GM23338 (cell line): ENCODE measurements around the gene ENOX1. TPM values are rescaled to one million over a fixed set of nuclear protein-coding genes. Genes with fewer than 3 reads are reported as not detected.

Experiments used
- ATAC-seq: fragments of 200-7000 bp; cut with Tn5 transposase; 3 replicates; pipeline ENCODE4 v1.9.1; 2020
- DNase-seq: peaks from one replicate; pipeline ENCODE4 v3.0.0-alpha.2; 2015; ENCODE audit warnings: low spot score
- H2AFZ ChIP-seq: fragments of 200-600 bp; sonication (generic); 2 replicates; pipeline ENCODE4 v1.8.0; 2016; ENCODE audit warnings: antibody characterized with exemption, mild to moderate bottlenecking, moderate library complexity
- H3F3A ChIP-seq: fragments of 200-600 bp; sonication (generic); replicated peaks from 2 replicates; pipeline ENCODE4 v1.8.0; 2017; ENCODE audit warnings: antibody characterized with exemption, mixed run types, low read depth
- H3K27ac ChIP-seq: fragments of 200-600 bp; sonication (generic); 2 replicates; pipeline ENCODE4 v1.6.1; 2016; ENCODE audit warnings: low read depth
- H3K27me3 ChIP-seq: fragments of 200-600 bp; sonication (generic); 2 replicates; pipeline ENCODE4 v1.8.0; 2016; ENCODE audit warnings: mild to moderate bottlenecking, mixed run types, moderate library complexity; ENCODE audit not compliant: insufficient read depth
- H3K36me3 ChIP-seq: fragments of 200-600 bp; sonication (generic); 2 replicates; pipeline ENCODE4 v1.8.0; 2016; ENCODE audit warnings: mild to moderate bottlenecking; ENCODE audit not compliant: insufficient read depth
- H3K4me1 ChIP-seq: fragments of 200-600 bp; sonication (generic); 2 replicates; pipeline ENCODE4 v1.8.0; 2016; ENCODE audit warnings: mild to moderate bottlenecking, moderate library complexity; ENCODE audit not compliant: insufficient read depth
- H3K4me2 ChIP-seq: fragments of 200-600 bp; sonication (generic); 2 replicates; pipeline ENCODE4 v1.7.1; 2017; ENCODE audit warnings: mixed run types
- H3K4me3 ChIP-seq: fragments of 200-600 bp; sonication (generic); 2 replicates; pipeline ENCODE4 v1.6.1; 2016; ENCODE audit warnings: mixed run types
- H3K79me2 ChIP-seq: fragments of 200-600 bp; sonication (generic); replicated peaks from 2 replicates; pipeline ENCODE4 v1.8.0; 2017; ENCODE audit warnings: mild to moderate bottlenecking; ENCODE audit not compliant: insufficient read depth
- H3K9me2 ChIP-seq: fragments of 200-600 bp; sonication (generic); 2 replicates; pipeline ENCODE4 v1.8.0; 2017; ENCODE audit not compliant: insufficient read depth
- H4K20me1 ChIP-seq: fragments of 200-600 bp; sonication (generic); replicated peaks from 2 replicates; pipeline ENCODE4 v1.8.0; 2017; ENCODE audit warnings: mild to moderate bottlenecking; ENCODE audit not compliant: insufficient read depth
- H3K27ac Mint-ChIP-seq: 2 replicates; pipeline ENCODE4 v1.8.0; 2020; ENCODE audit warnings: inconsistent platforms, mild to moderate bottlenecking, moderate library complexity, mixed read lengths
- H3K27me3 Mint-ChIP-seq: 3 replicates; pipeline ENCODE4 v1.8.0; 2022; ENCODE audit warnings: low read depth, mild to moderate bottlenecking, moderate library complexity, mixed read lengths, inconsistent platforms; ENCODE audit not compliant: insufficient read depth, poor library complexity
- H3K36me3 Mint-ChIP-seq: 3 replicates; pipeline ENCODE4 v1.8.0; 2021; ENCODE audit warnings: low read depth, mild to moderate bottlenecking, inconsistent platforms, moderate library complexity, mixed read lengths
- H3K4me1 Mint-ChIP-seq: 3 replicates; pipeline ENCODE4 v1.8.0; 2020; ENCODE audit warnings: mild to moderate bottlenecking, inconsistent platforms, mixed read lengths
- H3K4me3 Mint-ChIP-seq: 3 replicates; pipeline ENCODE4 v1.8.0; 2021; ENCODE audit warnings: moderate library complexity, mild to moderate bottlenecking, inconsistent platforms, mixed read lengths
- H3K9me3 Mint-ChIP-seq: 3 replicates; pipeline ENCODE4 v1.8.0; 2020; ENCODE audit warnings: moderate library complexity, mild to moderate bottlenecking, inconsistent platforms, mixed read lengths
- CREB1 ChIP-seq: fragments of 250-450 bp; sonication (Bioruptor Pico); IDR thresholded peaks from 2 replicates; pipeline ENCODE4 v1.5.0; 2020; ENCODE audit warnings: low read depth, mild to moderate bottlenecking, moderate library complexity
- CTCF ChIP-seq, 2 experiments: fragments of 200-600 bp in 1 of 2; sonication (generic) in 1 of 2; conservative IDR thresholded peaks; 2 replicates each; pipeline versions ENCODE4 v1.5.1 to v1.6.1; 2016 to 2017; ENCODE audit warnings: antibody characterized with exemption in 2 of 2, low read depth in 2 of 2, mild to moderate bottlenecking in 2 of 2, moderate library complexity in 1 of 2
- EZH2 ChIP-seq: fragments of 200-600 bp; sonication (generic); IDR thresholded peaks from one replicate; pipeline ENCODE4 v1.8.0; 2017; ENCODE audit warnings: antibody characterized with exemption, mild to moderate bottlenecking, low read depth; ENCODE audit not compliant: unreplicated experiment
- EZH2phosphoT487 ChIP-seq: fragments of 200-600 bp; sonication (generic); IDR thresholded peaks from one replicate; pipeline ENCODE4 v1.8.1; 2018; ENCODE audit warnings: antibody characterized with exemption; ENCODE audit not compliant: unreplicated experiment
- JUNB ChIP-seq: IDR thresholded peaks from one replicate; pipeline ENCODE4 v1.6.1; 2016; ENCODE audit warnings: antibody characterized with exemption; ENCODE audit not compliant: unreplicated experiment
- POLR2AphosphoS5 ChIP-seq: IDR thresholded peaks from 2 replicates; pipeline ENCODE4 v1.6.1; 2016; ENCODE audit warnings: antibody characterized with exemption, low read depth
- STAT1 ChIP-seq: IDR thresholded peaks from one replicate; pipeline ENCODE4 v1.6.1; 2016; ENCODE audit warnings: antibody characterized with exemption; ENCODE audit not compliant: unreplicated experiment
- ZNF114 ChIP-seq: fragments of 250-450 bp; sonication (Bioruptor Pico); IDR thresholded peaks from 2 replicates; pipeline ENCODE4 v1.5.0; 2020; ENCODE audit warnings: mild to moderate bottlenecking, moderate library complexity
- ZNF331 ChIP-seq: fragments of 250-450 bp; sonication (Bioruptor Pico); IDR thresholded peaks from 2 replicates; pipeline ENCODE4 v1.5.0; 2020; ENCODE audit warnings: low read depth, mild to moderate bottlenecking, moderate library complexity
- ZNF462 ChIP-seq: fragments of 250-450 bp; sonication (Bioruptor Pico); IDR thresholded peaks from 2 replicates; pipeline ENCODE4 v1.5.0; 2020; ENCODE audit warnings: mild to moderate bottlenecking, moderate library complexity
- polyA plus RNA-seq: library from polyadenylated mRNA; unstranded; fragments of >200 nt; fragmentation: Nextera tagmentation; extraction: Ambion mirVana; gene quantifications from 2 replicates; pipeline ENCODE4 v1.2.1, GENCODE V29; 2016
- total RNA-seq: library from RNA; depleted of rRNA; stranded (reverse); fragments of >200 nt; shearing (Covaris generic); gene quantifications from 2 replicates; pipeline ENCODE4 v1.2.3, GENCODE V29; 2014
- TF ChIP-seq, protein P1 (sequence below): IDR thresholded peaks from one replicate; pipeline ENCODE4 v1.6.1; 2018; ENCODE audit warnings: antibody characterized with exemption; ENCODE audit not compliant: unreplicated experiment
- TF ChIP-seq, protein P2 (sequence below): IDR thresholded peaks from 2 replicates; pipeline ENCODE4 v1.6.1; 2016; ENCODE audit warnings: antibody characterized with exemption

ENOX1 gene
- total and polyA plus RNA-seq, 2 experiments from 2014 or later, result 0.66 to 0.81 TPM

DNA sequence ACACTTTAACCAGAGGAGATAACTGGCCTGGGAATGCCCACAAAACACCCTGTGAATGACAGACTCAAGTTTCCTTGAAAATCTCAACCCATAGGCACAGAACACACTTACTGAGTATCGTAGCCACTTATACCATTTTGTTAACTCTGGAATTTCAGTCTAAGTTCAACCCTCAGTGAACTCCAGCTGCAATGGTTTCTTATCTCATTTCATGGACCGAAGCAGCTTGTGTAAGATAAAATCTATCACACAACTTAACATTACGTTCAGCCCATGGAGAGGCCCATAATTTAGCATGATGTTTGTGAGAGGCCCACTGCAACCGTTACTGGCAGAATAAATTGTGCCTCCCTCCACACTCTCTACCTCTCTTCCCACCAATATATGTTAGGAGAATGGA is 440.3 kb downstream of the ENOX1 start (continued):
- TF ChIP-seq, protein P1, sequence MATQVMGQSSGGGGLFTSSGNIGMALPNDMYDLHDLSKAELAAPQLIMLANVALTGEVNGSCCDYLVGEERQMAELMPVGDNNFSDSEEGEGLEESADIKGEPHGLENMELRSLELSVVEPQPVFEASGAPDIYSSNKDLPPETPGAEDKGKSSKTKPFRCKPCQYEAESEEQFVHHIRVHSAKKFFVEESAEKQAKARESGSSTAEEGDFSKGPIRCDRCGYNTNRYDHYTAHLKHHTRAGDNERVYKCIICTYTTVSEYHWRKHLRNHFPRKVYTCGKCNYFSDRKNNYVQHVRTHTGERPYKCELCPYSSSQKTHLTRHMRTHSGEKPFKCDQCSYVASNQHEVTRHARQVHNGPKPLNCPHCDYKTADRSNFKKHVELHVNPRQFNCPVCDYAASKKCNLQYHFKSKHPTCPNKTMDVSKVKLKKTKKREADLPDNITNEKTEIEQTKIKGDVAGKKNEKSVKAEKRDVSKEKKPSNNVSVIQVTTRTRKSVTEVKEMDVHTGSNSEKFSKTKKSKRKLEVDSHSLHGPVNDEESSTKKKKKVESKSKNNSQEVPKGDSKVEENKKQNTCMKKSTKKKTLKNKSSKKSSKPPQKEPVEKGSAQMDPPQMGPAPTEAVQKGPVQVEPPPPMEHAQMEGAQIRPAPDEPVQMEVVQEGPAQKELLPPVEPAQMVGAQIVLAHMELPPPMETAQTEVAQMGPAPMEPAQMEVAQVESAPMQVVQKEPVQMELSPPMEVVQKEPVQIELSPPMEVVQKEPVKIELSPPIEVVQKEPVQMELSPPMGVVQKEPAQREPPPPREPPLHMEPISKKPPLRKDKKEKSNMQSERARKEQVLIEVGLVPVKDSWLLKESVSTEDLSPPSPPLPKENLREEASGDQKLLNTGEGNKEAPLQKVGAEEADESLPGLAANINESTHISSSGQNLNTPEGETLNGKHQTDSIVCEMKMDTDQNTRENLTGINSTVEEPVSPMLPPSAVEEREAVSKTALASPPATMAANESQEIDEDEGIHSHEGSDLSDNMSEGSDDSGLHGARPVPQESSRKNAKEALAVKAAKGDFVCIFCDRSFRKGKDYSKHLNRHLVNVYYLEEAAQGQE, result no peak
- no peak for TF ChIP-seq EZH2phosphoT487

DNA sequence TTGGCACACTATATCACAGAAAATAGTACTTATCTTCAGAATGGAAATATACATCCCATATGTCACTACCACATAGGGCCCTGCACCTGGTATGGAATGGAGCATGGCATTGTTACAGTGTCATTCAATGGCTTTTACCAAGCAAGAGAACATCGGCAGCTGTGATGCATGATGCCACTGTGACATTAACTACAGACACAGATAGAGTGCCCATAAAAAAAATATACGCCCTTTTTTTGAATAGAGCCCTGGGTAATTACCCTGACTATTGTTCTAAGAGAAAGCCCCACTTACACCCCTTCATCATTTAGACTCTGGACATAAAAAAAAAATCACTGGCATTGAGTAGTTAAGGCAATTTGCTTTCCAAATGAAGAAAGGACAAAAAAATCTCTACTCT is 443.1 kb downstream of the ENOX1 start:
- ATAC-seq, result no peak
- Mint-ChIP-seq H3K36me3 (no peaks in the 10 kb centered on the region), H3K27me3 (peaks cover 4% of the 10 kb centered on the region), H3K27ac (no peak overlapping the region), H3K4me3 (no peak overlapping the region), H3K4me1 (peaks cover 13% of the 10 kb centered on the region), H3K9me3 (no peaks in the 10 kb centered on the region)
- Histone ChIP-seq H3K4me2 (no peak overlapping the region), H3K36me3 (no peaks in the 10 kb centered on the region), H3K4me1 (no peaks in the 10 kb centered on the region), H3F3A (no peaks in the 10 kb centered on the region), H3K79me2 (no peaks in the 10 kb centered on the region), H3K27me3 (no peaks in the 10 kb centered on the region), H3K9me2 (peaks cover 10% of the 10 kb centered on the region), H3K4me3 (no peak overlapping the region), H4K20me1 (no peaks in the 10 kb centered on the region), H3K27ac (no peak overlapping the region), H2AFZ (no peak overlapping the region)
- no peak for DNase-seq
- TF ChIP-seq ZNF114 (CRISPR knock-in tag) (no peak), CTCF (conservative IDR thresholded peaks at IDR 0.05; ENCODE audit: low read depth in 2 of 2) (no peak), JUNB (no peak), ZNF462 (CRISPR knock-in tag) (no peak), STAT1 (no peak), EZH2 (no peak), POLR2AphosphoS5 (no peak), ZNF331 (CRISPR knock-in tag) (no peak), CREB1 (no peak), EZH2phosphoT487 (no peak)
- TF ChIP-seq, protein P2, sequence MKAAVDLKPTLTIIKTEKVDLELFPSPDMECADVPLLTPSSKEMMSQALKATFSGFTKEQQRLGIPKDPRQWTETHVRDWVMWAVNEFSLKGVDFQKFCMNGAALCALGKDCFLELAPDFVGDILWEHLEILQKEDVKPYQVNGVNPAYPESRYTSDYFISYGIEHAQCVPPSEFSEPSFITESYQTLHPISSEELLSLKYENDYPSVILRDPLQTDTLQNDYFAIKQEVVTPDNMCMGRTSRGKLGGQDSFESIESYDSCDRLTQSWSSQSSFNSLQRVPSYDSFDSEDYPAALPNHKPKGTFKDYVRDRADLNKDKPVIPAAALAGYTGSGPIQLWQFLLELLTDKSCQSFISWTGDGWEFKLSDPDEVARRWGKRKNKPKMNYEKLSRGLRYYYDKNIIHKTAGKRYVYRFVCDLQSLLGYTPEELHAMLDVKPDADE, result no peak
